ENCODE results near the gene WDR47. TPM values are rescaled to one million over a fixed set of nuclear protein-coding genes. Genes with fewer than 3 reads are reported as not detected.

The WDR47 gene
- total and polyA plus RNA-seq, 10 of the 15 experiments (the other 5 are each of a cell fraction or from before 2014, with no cell fraction given) = 2.4 to 9.7 (median 5.9) TPM

- TF ChIP-seq NRF1 (conservative IDR thresholded peaks at IDR 0.05; ENCODE audit: low read depth, low read length) (0 out of 2 replicates have a peak, but pooled peaks have one; percentile 16), CBFB (IDR thresholded peaks at IDR 0.05; ENCODE audit: low read depth) (no peak), KDM1A (IDR thresholded peaks at IDR 0.05; ENCODE audit: borderline replicate concordance) (no peak), ZNF687 (IDR thresholded peaks at IDR 0.05) (peak; percentile 83), SREBF1 (IDR thresholded peaks at IDR 0.05; ENCODE audit: low read length) (no peak), ZNF622 (IDR thresholded peaks at IDR 0.05) (no peak), MLLT1 (IDR thresholded peaks at IDR 0.05) (peak; percentile 88), SMARCA5 (IDR thresholded peaks at IDR 0.05) (peak; percentile 74; the same call in 1 of the 2 replicates), MAX (IDR thresholded peaks at IDR 0.05; ENCODE audit: low read depth, low read length) (peak; percentile 78), WRNIP1 (IDR thresholded peaks at IDR 0.05; ENCODE audit: borderline replicate concordance, low read depth, low read length) (no peak), POLR2AphosphoS5 (IDR thresholded peaks at IDR 0.05; ENCODE audit: low read length) (peak; percentile 89), JUNB (IDR thresholded peaks at IDR 0.05) (no peak), BCL11A (IDR thresholded peaks at IDR 0.05; ENCODE audit: low read depth, low read length) (no peak), BACH1 (IDR thresholded peaks at IDR 0.05; ENCODE audit: borderline replicate concordance) (peak; percentile 75), RFX5 (IDR thresholded peaks at IDR 0.05; ENCODE audit: low read depth, low read length) (peak; percentile 61; the same call in 1 of the 2 replicates), TCF12 (IDR thresholded peaks at IDR 0.05; ENCODE audit: low read depth, low read length) (peak; percentile 74), BHLHE40 (IDR thresholded peaks at IDR 0.05; ENCODE audit: borderline replicate concordance in 1 of 2, low read depth in 2 of 2, low read length in 1 of 2) (peak; percentile 45 to 92; a peak in 3 of 4 replicates), ZNF217 (IDR thresholded peaks at IDR 0.05) (no peak; the same call in 1 of the 2 replicates), FOXM1 (IDR thresholded peaks at IDR 0.05; ENCODE audit: low read depth, low read length) (no peak), IRF3 (IDR thresholded peaks at IDR 0.05) (no peak), HDAC2 (IDR thresholded peaks at IDR 0.05) (no peak), IRF4 (IDR thresholded peaks at IDR 0.05; ENCODE audit: low read depth, low read length) (no peak), NFIC (IDR thresholded peaks at IDR 0.05; ENCODE audit: low read depth, low read length) (no peak), JUND (IDR thresholded peaks at IDR 0.05; ENCODE audit: low read depth, low read length) (no peak), CEBPB (IDR thresholded peaks at IDR 0.05; ENCODE audit: borderline replicate concordance in 1 of 2, low read depth in 2 of 2, low read length in 2 of 2) (no peak), ETV6 (conservative IDR thresholded peaks at IDR 0.05 in 1 of 2, IDR thresholded peaks at IDR 0.05 in 1 of 2; ENCODE audit: borderline replicate concordance in 1 of 2, low read depth in 1 of 2) (no peak)
Measured at GRCh38 chr1:108963052-108963686, 78.7 kb downstream of the WDR47 start, which contains the start of gene CLCC1 (continued).
